HEK293T (cell line): Measurements from ENCODE around the gene STON2.
"Not testable (repeated sequence)": the region's sequence is repeated elsewhere in the genome, so short reads cannot be mapped to it uniquely, and the experiment has no call there.

Experiments used
- ARNT ChIP-seq: fragments of 450-650 bp; IDR thresholded peaks from 2 replicates; pipeline ENCODE4 v1.6.1; 2017; ENCODE audit warnings: mild to moderate bottlenecking
- BHLHE40 ChIP-seq: fragments of 450-650 bp; IDR thresholded peaks from 2 replicates; pipeline ENCODE4 v1.6.1; 2016; ENCODE audit warnings: mild to moderate bottlenecking, moderate library complexity, borderline replicate concordance
- FOXM1 ChIP-seq: fragments of 450-650 bp; IDR thresholded peaks from 2 replicates; pipeline ENCODE4 v1.6.1; 2017; ENCODE audit warnings: mild to moderate bottlenecking, borderline replicate concordance
- L3MBTL2 ChIP-seq: fragments of 450-650 bp; conservative IDR thresholded peaks from 2 replicates; pipeline ENCODE4 v1.6.1; 2016; ENCODE audit warnings: mild to moderate bottlenecking
- TARDBP ChIP-seq: fragments of 450-650 bp; IDR thresholded peaks from 2 replicates; pipeline ENCODE4 v1.6.1; 2016
- ZNF384 ChIP-seq: fragments of 450-650 bp; IDR thresholded peaks from 2 replicates; pipeline ENCODE4 v1.6.1; 2016

GRCh38 chr14:81223788-81224187, 176.3 kb downstream of the STON2 start:
- not testable (repeated sequence) for TF ChIP-seq ARNT, BHLHE40, L3MBTL2, ZNF384, TARDBP, FOXM1
